ENCODE results near the gene SHANK3.

SHANK3 gene

DNA sequence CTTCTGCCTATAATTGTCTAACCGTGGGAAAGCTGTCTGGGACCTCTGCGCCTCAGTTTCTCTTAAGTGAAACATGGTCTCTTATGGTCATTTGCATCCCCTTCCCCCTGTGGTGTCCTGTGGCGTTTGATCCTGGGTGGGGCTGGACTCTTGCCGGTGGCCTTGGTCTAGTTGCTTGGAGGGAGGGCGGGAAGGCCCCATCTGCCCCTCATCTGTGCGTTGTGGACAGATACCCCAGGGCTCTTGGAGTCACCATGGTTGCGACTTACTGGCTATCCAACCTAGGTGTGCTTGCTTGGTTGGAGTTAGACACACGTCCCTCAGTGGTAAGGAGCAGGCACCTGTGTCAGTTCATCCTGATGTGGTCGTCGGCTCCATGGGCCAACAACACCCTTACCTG, 15.2 kb downstream of the SHANK3 start:
- DNase-seq (ENCODE audit: low read depth): no peak
- no peak for TF ChIP-seq CTCF (IDR thresholded peaks at IDR 0.05; ENCODE audit: low read depth, low read length, missing control alignments)
- in situ Hi-C loops (cut with HindIII; ENCODE audit: low sequenced_read_pairs): no loop called here
- H3K4me3 ChIP-seq (ENCODE audit: low read depth, low read length): no peak overlapping the region

DNA sequence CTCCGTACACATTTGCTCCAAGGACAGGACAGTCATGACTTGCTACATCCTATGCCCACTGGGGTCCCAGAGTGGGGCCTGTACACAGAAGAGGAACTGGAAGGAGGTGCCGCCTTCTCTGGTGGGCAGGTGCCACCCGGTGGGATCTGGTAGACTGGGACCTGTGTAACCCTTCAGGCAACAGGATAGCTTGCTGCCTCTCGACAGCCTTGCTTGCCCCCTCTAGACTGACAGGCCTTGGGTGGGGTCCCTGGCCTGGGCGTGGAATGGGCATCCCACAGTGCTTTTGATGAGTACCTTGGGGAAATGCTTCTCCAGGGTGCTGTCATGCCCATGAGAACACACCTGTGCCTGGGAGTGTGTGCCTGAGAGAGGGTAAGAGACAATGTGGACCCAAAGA, 15.8 kb downstream of the SHANK3 start:
- TF ChIP-seq CTCF (IDR thresholded peaks at IDR 0.05; ENCODE audit: low read depth, low read length, missing control alignments): no peak
- H3K4me3 ChIP-seq (ENCODE audit: low read depth, low read length): no peak overlapping the region
- DNase-seq (ENCODE audit: low read depth): no peak
- in situ Hi-C loops (cut with HindIII; ENCODE audit: low sequenced_read_pairs): no loop called here

- H3K4me3 ChIP-seq (ENCODE audit: low read depth, low read length): no peak overlapping the region
- no peak for DNase-seq (ENCODE audit: low read depth)
- peak; percentile 46 for TF ChIP-seq CTCF (IDR thresholded peaks at IDR 0.05; ENCODE audit: low read depth, low read length, missing control alignments)
- in situ Hi-C loops (cut with HindIII; ENCODE audit: low sequenced_read_pairs): no loop called here
Measured at GRCh38 chr22:50691521-50691920, 18.9 kb downstream of the SHANK3 start.

- no peak for DNase-seq (ENCODE audit: low read depth)
- H3K4me3 ChIP-seq (ENCODE audit: low read depth, low read length): no peak overlapping the region
- no peak for TF ChIP-seq CTCF (IDR thresholded peaks at IDR 0.05; ENCODE audit: low read depth, low read length, missing control alignments)
- in situ Hi-C loops (cut with HindIII; ENCODE audit: low sequenced_read_pairs): no loop called here
Measured at GRCh38 chr22:50693462-50693861, 20.8 kb downstream of the SHANK3 start.

DNA sequence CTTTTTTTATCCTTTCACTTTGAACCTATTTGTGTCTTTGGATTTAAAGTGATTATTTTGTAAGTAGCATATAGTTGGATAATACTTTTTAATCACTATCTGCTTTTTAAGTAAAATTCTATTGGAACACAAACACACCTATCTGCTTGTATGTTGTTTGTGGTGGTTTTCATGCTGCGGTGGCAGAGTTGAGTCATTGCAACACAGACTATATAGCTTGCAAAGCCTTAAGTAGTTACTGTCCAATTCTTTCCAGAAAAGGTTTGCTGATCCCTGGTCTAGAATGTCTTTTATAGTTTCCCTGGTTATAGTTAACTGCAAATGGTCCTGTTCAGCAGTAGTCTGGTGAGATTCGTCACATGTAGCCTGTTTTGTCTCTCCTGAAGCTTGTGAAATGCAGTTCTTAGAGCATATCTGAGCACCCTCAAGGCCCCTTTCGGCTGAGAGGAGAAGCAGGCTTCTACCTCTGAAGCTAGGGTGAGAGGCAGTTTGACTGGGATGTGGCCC, 21.5 kb downstream of the SHANK3 start:
- in situ Hi-C loops (cut with HindIII; ENCODE audit: low sequenced_read_pairs): no loop called here
- H3K4me3 ChIP-seq (ENCODE audit: low read depth, low read length): no peak overlapping the region
- no peak for DNase-seq (ENCODE audit: low read depth)
- no peak for TF ChIP-seq CTCF (IDR thresholded peaks at IDR 0.05; ENCODE audit: low read depth, low read length, missing control alignments)

DNA sequence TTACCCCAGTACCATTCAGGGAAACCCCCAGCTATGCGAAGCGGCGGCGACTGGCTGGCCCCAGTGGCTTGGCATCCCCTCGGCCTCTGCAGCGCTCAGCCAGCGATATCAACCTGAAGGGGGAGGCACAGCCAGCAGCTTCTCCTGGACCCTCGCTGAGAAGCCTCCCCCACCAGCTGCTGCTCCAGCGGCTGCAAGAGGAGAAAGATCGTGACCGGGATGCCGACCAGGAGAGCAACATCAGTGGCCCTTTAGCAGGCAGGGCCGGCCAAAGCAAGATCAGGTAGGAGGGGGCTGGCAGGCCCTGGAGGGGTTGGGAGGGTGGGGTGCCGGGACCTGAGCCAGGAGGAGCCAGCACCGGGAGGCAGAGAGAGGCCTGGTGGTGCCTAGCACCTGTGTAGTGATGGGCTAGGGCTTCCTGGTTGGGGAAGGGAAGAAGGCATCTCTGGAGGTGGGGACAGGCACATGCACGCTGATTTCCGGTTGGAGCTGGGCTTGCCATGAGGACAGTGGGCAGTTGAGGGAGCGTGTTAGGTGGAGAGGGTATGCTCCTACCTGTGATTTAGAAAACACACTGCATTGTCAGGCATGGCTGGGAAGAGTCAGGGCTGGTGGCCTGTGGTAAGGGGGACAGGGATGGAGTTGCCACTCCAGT, 22.3 kb downstream of the SHANK3 start:
- in situ Hi-C loops (cut with HindIII; ENCODE audit: low sequenced_read_pairs): no loop called here
- DNase-seq (ENCODE audit: low read depth): no peak
- TF ChIP-seq CTCF (IDR thresholded peaks at IDR 0.05; ENCODE audit: low read depth, low read length, missing control alignments): no peak

More for the DNA sequence above, 22.3 kb downstream of the SHANK3 start:
- H3K4me3 ChIP-seq (ENCODE audit: low read depth, low read length): no peak overlapping the region

Measured in astrocyte of the cerebellum (primary cell).